Heart right ventricle (tissue), 16 donors: ENCODE data around the gene PPA2. TPM values are rescaled to one million over a fixed set of nuclear protein-coding genes. Genes with fewer than 3 reads are reported as not detected.
A peak's percentile ranks its signal among the peaks of the same experiment; 100 is the strongest.

Experiments used
- ATAC-seq, 8 donors: fragments of 200-7000 bp; cut with Tn5 transposase; one replicate each; pipeline ENCODE4 v1.9.1; 2020; ENCODE audit warnings: mild to moderate bottlenecking in 8 of 8, moderate library complexity in 8 of 8, moderate number of reproducible peaks in 1 of 8
- DNase-seq, 2 donors: peaks; one replicate each; pipeline ENCODE4 v3.0.0-alpha.2; 2020
- H3K27ac ChIP-seq, 10 donors: fragments of 200-600 bp; sonication (generic) in 2 of 10; one replicate each; pipeline versions ENCODE4 v1.5.0 to v1.8.0; 2020 to 2022; ENCODE audit warnings: mild to moderate bottlenecking in 3 of 10
- H3K27me3 ChIP-seq, 7 donors: fragments of 200-600 bp; one replicate each; pipeline ENCODE4 v1.8.0; 2021 to 2022; ENCODE audit warnings: mild to moderate bottlenecking in 2 of 7
- H3K36me3 ChIP-seq, 9 donors: fragments of 200-600 bp; sonication (generic) in 1 of 9; one replicate each; pipeline versions ENCODE4 v1.5.0 to v1.8.0; 2020 to 2022; ENCODE audit warnings: mild to moderate bottlenecking in 2 of 9
- H3K4me1 ChIP-seq, 9 donors: fragments of 200-600 bp; sonication (generic) in 1 of 9; one replicate each; pipeline versions ENCODE4 v1.5.0 to v1.8.0; 2020 to 2022; ENCODE audit warnings: mild to moderate bottlenecking in 4 of 9
- H3K4me3 ChIP-seq, 10 donors: fragments of 200-600 bp; sonication (generic) in 2 of 10; one replicate each; pipeline versions ENCODE4 v1.5.0 to v1.8.0; 2020 to 2022; ENCODE audit warnings: mild to moderate bottlenecking in 7 of 10, moderate library complexity in 2 of 10
- H3K9me3 ChIP-seq, 11 donors: fragments of 200-600 bp in 10 of 11; sonication (generic) in 2 of 11; one replicate each; pipeline versions ENCODE4 v1.5.0 to v1.8.0; 2013 to 2022; ENCODE audit warnings: mild to moderate bottlenecking in 2 of 11, control low read depth in 1 of 11, moderate library complexity in 1 of 11
- CTCF ChIP-seq, 9 donors: fragments of 200-600 bp; sonication (generic) in 2 of 9; IDR thresholded peaks; one replicate each; pipeline versions ENCODE4 v1.5.0 to v1.8.0; 2021 to 2022; ENCODE audit warnings: antibody characterized with exemption in 9 of 9, mild to moderate bottlenecking in 5 of 9, moderate library complexity in 1 of 9
- WGBS, 2 donors: extraction: QIAGEN DNeasy Blood & Tissue Kit; methylation state at CpG; one replicate each; pipeline ENCODE4 v1.1.7; 2013; ENCODE audit warnings: inconsistent platforms in 1 of 2; 5-methylcytosine and 5-hydroxymethylcytosine counted together
- intact Hi-C, 10 donors: fragments of 100-400 bp; cut with DNase I; formaldehyde crosslinking; loops; one replicate each; pipeline versions ENCODE4 v1.11.1 to v1.14.2; 2022
- polyA plus RNA-seq, 2 donors: library from polyadenylated mRNA; stranded (reverse); fragments of 200-250 nt; gene quantifications; one replicate each; pipeline ENCODE4 v1.2.3, GENCODE V29; 2013
- total RNA-seq, 10 donors: library from RNA; stranded (reverse); fragmentation: NEBNext Ultra II Directional in 3 of 10; extraction: Animal tissue kit (Norgen Biotek cat#: 25700) in 3 of 10; gene quantifications; one replicate each; pipeline versions ENCODE4 v1.2.1 to v1.2.4, GENCODE V29; 2021 to 2023
- donor health status: Arrhythmogenic right ventricular cardiomyopathy.
- donor health status: ischemic (EF 13 %, LVEDD 7.1; RV severe dilation, severe dysfunction).
- donor health status: healthy with polysubstance abuse.
- donor health status: DM: no; HTN: yes; CAD: no.
- donor health status: DM: no; HTN: no; CAD: no.
- donor health status: ischemic (EF 25% LVEDD 6.9; RV normal size, moderate dysfunction).
- donor health status: ischemic (EF 25% LVEDD 5.7; RV mildly dilated, moderate dysfunction).
- donor health status: healthy.
- donor health status: DM: yes; HTN: yes; CAD: no.
- donor health status: Ischemic cardiomyopathy.
- donor health status: ischemic (EF 35%, LVEDD 5.7; RV mildly dilated, moderate dysfunction).
- donor health status: nonischemic (EF 11% LVEDD 7.7; RV severe dilation, severe dysfunction).
- donor health status: DM: yes; HTN: yes; CAD: no.
- donor health status: PGD.
- donor health status: ischemic (EF 29% LVEDD 5.4; RV normal size, mild dysfunction).
- donor health status: nonischemic (EF 23%, LVEDD 6.1; RV moderate dilation, normal function).

Gene PPA2
- total and polyA plus RNA-seq, 12 donors, result 55.2 to 105 (median 91.6) TPM

DNA sequence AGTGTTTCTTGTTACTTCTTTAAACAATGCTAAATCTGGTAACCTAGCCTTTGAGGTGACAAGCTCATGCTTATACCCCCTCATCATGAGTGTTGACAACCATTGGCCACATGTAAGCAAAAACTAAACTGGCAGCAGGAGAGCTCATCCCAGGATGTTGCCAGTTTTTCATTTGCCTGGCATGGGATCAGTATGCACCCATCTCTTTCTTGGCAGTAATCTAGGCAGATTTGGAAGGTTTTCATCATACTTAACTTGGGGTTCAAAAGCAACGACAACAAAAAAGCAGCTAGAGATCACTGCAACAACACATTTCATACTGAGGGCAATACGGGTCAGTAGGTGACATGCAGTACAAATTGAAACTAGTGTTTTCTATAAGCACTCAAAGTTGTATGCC, 122.0 kb downstream of the PPA2 start:
- Histone ChIP-seq H3K9me3 (no peaks in the 10 kb centered on the region), H3K27me3 (no peaks in the 10 kb centered on the region), H3K36me3 (no peaks in the 10 kb centered on the region), H3K4me1 (peaks cover 0 to 29% (median 4%) of the 10 kb centered on the region in 9 donors), H3K27ac (no peak overlapping the region), H3K4me3 (no peak overlapping the region)
- intact Hi-C loops, result loop anchor here in 1 of 10 donors (10.0 kb wide), 1 partner anchor 217 kb away; no protein-coding TSS in a partner anchor
- DNase-seq (no peak), ATAC-seq (no peak)
- TF ChIP-seq CTCF (IDR thresholded peaks at IDR 0.05), result no peak
- WGBS, 2 donors, result 74 to 75% methylated on average over 2 of the region's 2 CpGs

DNA sequence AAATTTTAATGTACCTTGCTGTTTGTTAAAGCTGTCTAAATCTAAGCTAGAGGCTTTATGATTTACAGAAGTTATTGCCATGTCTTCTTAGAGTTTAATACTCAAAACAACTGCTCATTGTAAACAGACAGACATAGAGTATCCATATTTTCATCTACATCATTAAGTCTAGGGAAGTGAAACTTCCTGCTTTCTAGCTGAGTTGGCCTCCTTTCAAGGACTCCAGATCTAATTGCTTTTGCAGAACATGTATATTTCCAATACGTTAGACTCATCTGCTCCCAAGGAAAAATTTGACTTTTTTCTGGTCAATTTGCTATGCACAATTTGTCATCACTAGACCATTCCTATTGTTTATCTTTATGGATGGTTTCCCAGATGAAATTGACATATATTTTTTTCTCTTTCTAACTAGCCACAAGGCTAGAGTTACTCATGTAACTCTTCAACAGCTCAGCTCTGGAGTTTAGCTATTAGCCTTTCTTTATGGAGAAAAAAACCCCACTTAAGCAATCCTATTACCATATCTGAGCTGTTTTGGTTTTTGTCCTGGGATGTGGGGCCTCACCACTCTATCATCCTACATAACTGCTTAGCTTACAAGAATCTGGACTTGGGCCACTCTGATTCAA, 122.9 kb downstream of the PPA2 start:
- no peaks in the 10 kb centered on the region for H3K36me3 ChIP-seq
- no peaks in the 10 kb centered on the region for H3K27me3 ChIP-seq
- no peak overlapping the region for H3K27ac ChIP-seq
- TF ChIP-seq CTCF (IDR thresholded peaks at IDR 0.05), result no peak
- DNase-seq (no peak), ATAC-seq (peak in 2 of 8 donors; percentile 30 to 37)
- H3K9me3 ChIP-seq, result no peaks in the 10 kb centered on the region
- WGBS, 2 donors, result 43 to 57% methylated on average over 1 of the region's 1 CpG
- intact Hi-C loops, result loop anchor here in 1 of 10 donors (10.0 kb wide), 1 partner anchor 216 kb away; no protein-coding TSS in a partner anchor
- no peak overlapping the region for H3K4me3 ChIP-seq
- peaks cover 0 to 20% (median under 1%) of the 10 kb centered on the region in 9 donors for H3K4me1 ChIP-seq

DNA sequence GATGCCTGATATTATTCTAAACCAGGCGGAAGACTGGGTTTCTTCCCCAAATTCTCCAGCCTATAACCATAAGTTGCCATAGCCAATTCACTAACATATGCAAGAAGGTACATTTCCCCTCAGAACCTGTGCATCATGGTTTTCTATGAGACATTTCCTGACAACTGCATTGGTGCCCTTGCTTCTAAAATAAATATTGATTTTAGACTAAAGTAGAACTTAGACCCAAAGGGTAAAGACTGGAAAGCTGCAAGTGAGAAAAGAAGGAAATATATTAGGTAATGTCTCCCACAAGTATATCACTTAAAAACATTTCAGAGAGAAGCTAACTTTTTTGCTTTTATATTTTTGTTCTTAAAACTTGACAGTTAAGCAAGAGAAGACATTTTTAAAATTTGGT, 125.1 kb downstream of the PPA2 start:
- 97 to 98% methylated on average over 1 of the region's 1 CpG for WGBS, 2 donors
- Histone ChIP-seq H3K27ac (no peak overlapping the region), H3K4me1 (peaks cover 0 to 24% (median 3%) of the 10 kb centered on the region in 9 donors), H3K9me3 (no peaks in the 10 kb centered on the region), H3K36me3 (no peaks in the 10 kb centered on the region), H3K4me3 (no peak overlapping the region), H3K27me3 (no peaks in the 10 kb centered on the region)
- DNase-seq, result no peak
- TF ChIP-seq CTCF (IDR thresholded peaks at IDR 0.05), result no peak
- ATAC-seq, result no peak
- intact Hi-C loops, result no loop called here

DNA sequence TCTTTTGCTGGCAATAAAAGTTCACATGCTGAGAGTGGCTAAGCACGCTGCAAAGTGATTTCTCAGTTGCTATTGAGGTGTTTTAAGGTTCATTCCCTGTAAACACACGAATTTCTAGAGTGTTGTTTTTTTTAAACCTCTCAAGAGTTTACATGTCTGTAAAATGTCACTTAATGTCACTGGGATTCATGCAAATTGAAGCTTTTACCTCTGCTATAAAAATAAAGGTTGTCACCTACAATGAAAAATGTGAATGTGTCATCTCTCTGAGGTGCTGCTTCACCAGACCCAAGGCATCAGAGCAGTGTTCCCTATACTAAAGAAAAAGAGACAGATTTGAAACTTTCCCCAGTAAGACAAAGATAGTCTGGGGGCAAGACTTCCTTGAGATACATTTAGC, 127.0 kb downstream of the PPA2 start:
- no peaks in the 10 kb centered on the region for H3K36me3 ChIP-seq
- no peaks in the 10 kb centered on the region for H3K9me3 ChIP-seq
- intact Hi-C loops, result no loop called here
- DNase-seq (no peak), ATAC-seq (no peak)
- 88 to 89% methylated on average over 2 of the region's 2 CpGs for WGBS, 2 donors
- no peaks in the 10 kb centered on the region for H3K27me3 ChIP-seq
- H3K4me3 ChIP-seq, result no peak overlapping the region
- no peak overlapping the region for H3K27ac ChIP-seq
- H3K4me1 ChIP-seq, result peaks cover 0 to 21% (median 4%) of the 10 kb centered on the region in 9 donors
- no peak for TF ChIP-seq CTCF (IDR thresholded peaks at IDR 0.05)
